OCI-LY7 (cell line): Measurements from ENCODE around the gene C2CD4B. TPM values are rescaled to one million over a fixed set of nuclear protein-coding genes. Genes with fewer than 3 reads are reported as not detected.

Experiments
- BruUV-seq: library from RNA; stranded (reverse); fragments of 400-500 nt; replicated peaks from 2 replicates; lab custom pipeline; 2021; lab: Mats Ljungman, UMichigan
- CTCF ChIA-PET: fragments of 300-600 bp; sonication (Branson Sonifier 250); formaldehyde crosslinking; loops from one replicate; lab custom pipeline; 2022; ENCODE audit warnings: antibody characterized with exemption; ENCODE audit not compliant: unreplicated experiment; lab: Charles Lee
- POLR2A ChIA-PET: fragments of 300-600 bp; sonication (Branson Sonifier 250); formaldehyde crosslinking; loops from one replicate; lab custom pipeline; 2022; ENCODE audit warnings: antibody characterized with exemption; lab: Charles Lee
- DNase-seq: peaks from one replicate; pipeline ENCODE4 v3.0.0-alpha.2; 2015; ENCODE audit warnings: low spot score
- H2AFZ ChIP-seq: fragments of 200-600 bp; sonication (generic), shearing (Covaris generic); 2 replicates; pipeline ENCODE4 v1.6.1; 2014; ENCODE audit warnings: mild to moderate bottlenecking, antibody characterized with exemption, low read length, moderate library complexity
- H3K27ac ChIP-seq: fragments of 200-600 bp; sonication (generic); 2 replicates; pipeline ENCODE4 v1.5.1; 2014; ENCODE audit warnings: mixed run types, low read depth, mild to moderate bottlenecking, moderate library complexity, low read length, inconsistent platforms; ENCODE audit not compliant: poor library complexity, severe bottlenecking
- H3K36me3 ChIP-seq: fragments of 200-600 bp; sonication (generic); 2 replicates; pipeline ENCODE4 v1.6.1; 2014; ENCODE audit warnings: mild to moderate bottlenecking, antibody characterized with exemption, low read length, moderate library complexity, mixed read lengths; ENCODE audit not compliant: insufficient read depth
- H3K4me1 ChIP-seq: fragments of 200-600 bp; sonication (generic); 2 replicates; pipeline ENCODE4 v1.5.1; 2014; ENCODE audit warnings: mild to moderate bottlenecking, low read length; ENCODE audit not compliant: insufficient read depth, poor library complexity, severe bottlenecking
- H3K4me2 ChIP-seq: fragments of 200-600 bp; sonication (generic); 2 replicates; pipeline ENCODE4 v1.6.1; 2014; ENCODE audit warnings: mild to moderate bottlenecking, low read length
- H3K4me3 ChIP-seq: fragments of 200-600 bp; sonication (generic); 2 replicates; pipeline ENCODE4 v1.5.1; 2014; ENCODE audit warnings: mild to moderate bottlenecking, low read depth, low read length; ENCODE audit not compliant: poor library complexity, severe bottlenecking
- H3K79me2 ChIP-seq: fragments of 200-600 bp; sonication (generic); 2 replicates; pipeline ENCODE4 v1.6.1; 2016; ENCODE audit warnings: low read depth, mild to moderate bottlenecking, low read length, moderate library complexity, mixed read lengths; ENCODE audit not compliant: insufficient read depth
- H3K9me2 ChIP-seq: fragments of 200-600 bp; sonication (generic); 2 replicates; pipeline ENCODE4 v1.6.1; 2016; ENCODE audit warnings: mild to moderate bottlenecking, low read length, mixed read lengths; ENCODE audit not compliant: insufficient read depth
- H3K9me3 ChIP-seq: fragments of 200-600 bp; sonication (generic); 2 replicates; pipeline ENCODE4 v1.6.1; 2014; ENCODE audit warnings: mild to moderate bottlenecking, mixed run types, low read length, mixed read lengths
- H4K20me1 ChIP-seq: fragments of 200-600 bp; sonication (generic); 2 replicates; pipeline ENCODE4 v1.6.1; 2014; ENCODE audit warnings: mild to moderate bottlenecking, antibody characterized with exemption, low read length, moderate library complexity, mixed read lengths; ENCODE audit not compliant: insufficient read depth
- CTCF ChIP-seq: fragments of 200-600 bp; sonication (generic); conservative IDR thresholded peaks from 2 replicates; pipeline ENCODE4 v1.5.1; 2014; ENCODE audit warnings: mild to moderate bottlenecking, antibody characterized with exemption, low read length, moderate library complexity, mixed read lengths
- EZH2phosphoT487 ChIP-seq: fragments of 200-600 bp; sonication (generic); IDR thresholded peaks from 2 replicates; pipeline ENCODE4 v1.6.1; 2018; ENCODE audit warnings: low read depth, borderline replicate concordance, mild to moderate bottlenecking, mixed run types, antibody characterized with exemption, low read length, moderate library complexity, mixed read lengths
- intact Hi-C: fragments of 100-400 bp; cut with micrococcal nuclease; formaldehyde crosslinking; loops from one replicate; pipeline ENCODE4 v1.10.0; 2022; ENCODE audit not compliant: unreplicated experiment
- total RNA-seq, 2 experiments: library from RNA; depleted of rRNA in 1 of 2; stranded (reverse); fragments of >200 nt in 1 of 2; shearing (Covaris generic) in 1 of 2; gene quantifications; 2 replicates each; pipeline ENCODE4 v1.2.3, GENCODE V29; 2014 to 2022

The C2CD4B gene
- total RNA-seq, 2 experiments from 2014 or later, result not detected

DNA sequence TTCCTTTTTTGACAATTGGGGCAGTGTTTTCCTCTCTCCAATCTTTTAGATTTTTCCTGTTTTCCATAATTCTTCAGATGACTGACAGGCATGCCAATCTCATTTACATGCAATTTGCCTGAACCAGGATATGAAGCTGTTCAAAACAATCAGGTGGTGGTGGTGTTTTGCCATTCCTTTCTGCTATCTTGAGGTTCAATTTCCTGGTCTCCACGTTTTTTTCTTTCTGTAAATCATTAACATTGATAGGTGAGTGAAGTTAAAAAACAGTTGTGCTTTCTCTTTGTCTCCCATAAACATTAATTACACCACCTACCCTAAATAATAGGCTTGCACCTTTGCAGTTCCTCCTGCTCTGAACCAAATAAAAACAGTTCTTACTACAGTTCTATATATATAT, 49.2 kb downstream of the C2CD4B start:
- no peak overlapping the region for H2AFZ ChIP-seq
- H3K4me3 ChIP-seq, result no peak overlapping the region
- H3K4me1 ChIP-seq, result peaks cover 12% of the 10 kb centered on the region
- no peak for DNase-seq
- TF ChIP-seq CTCF (no peak), EZH2phosphoT487 (no peak)
- ChIA-PET POLR2A (no interaction called here), CTCF (no interaction called here)
- H3K9me2 ChIP-seq, result no peaks in the 10 kb centered on the region
- H3K4me2 ChIP-seq, result no peak overlapping the region
- no peaks in the 10 kb centered on the region for H3K9me3 ChIP-seq
- intact Hi-C loops, result no loop called here
- H4K20me1 ChIP-seq, result no peaks in the 10 kb centered on the region
- no TSS peak for BruUV-seq
- no peaks in the 10 kb centered on the region for H3K79me2 ChIP-seq
- H3K27ac ChIP-seq, result no peak overlapping the region
- no peaks in the 10 kb centered on the region for H3K36me3 ChIP-seq

Other genes starting within 250 kb of the C2CD4B start
- 30.9 and 44.4 TPM in 2 replicates for gene VPS13C, start 104.8 kb downstream of the C2CD4B start, total RNA-seq (2014; rRNA removed; shearing (Covaris generic))
- gene VPS13C, start 104.8 kb downstream of the C2CD4B start, total RNA-seq (2022), result 60.6 and 66.8 TPM in 2 replicates
- gene C2CD4A, start 98.3 kb downstream of the C2CD4B start, total RNA-seq (2014; rRNA removed; shearing (Covaris generic)), result not detected in 2 replicates
- gene C2CD4A, start 98.3 kb downstream of the C2CD4B start, total RNA-seq (2022), result not detected in 2 replicates
- gene TLN2, start 225.3 kb upstream of the C2CD4B start, total RNA-seq (2014; rRNA removed; shearing (Covaris generic)), result 2.7 and 4.2 TPM in 2 replicates
- gene TLN2, start 225.3 kb upstream of the C2CD4B start, total RNA-seq (2022), result 8.4 and 10.0 TPM in 2 replicates